Esophagus squamous epithelium (tissue), 5 donors: ENCODE results near the gene ITGB5. TPM values are rescaled to one million over a fixed set of nuclear protein-coding genes. Genes with fewer than 3 reads are reported as not detected.

Source experiments
- DNase-seq: peaks from one replicate; lab custom pipeline; 2025; lab: John Stamatoyannopoulos, UW
- H3K27ac ChIP-seq, 4 donors: fragments of 200-600 bp; sonication (generic); one replicate each; pipeline ENCODE4 v1.5.1; 2016 to 2019; ENCODE audit warnings: mild to moderate bottlenecking in 1 of 4
- H3K27me3 ChIP-seq, 4 donors: fragments of 200-600 bp; sonication (generic); 1 replicate in 3 of 4; 2 replicates in 1 of 4; pipeline versions ENCODE4 v1.5.1 to v1.6.0; 2017 to 2021; ENCODE audit warnings: antibody characterized with exemption in 1 of 4
- H3K36me3 ChIP-seq, 3 donors: fragments of 200-600 bp; sonication (generic); one replicate each; pipeline ENCODE4 v1.5.1; 2016 to 2019
- H3K4me1 ChIP-seq, 3 donors: fragments of 200-600 bp; sonication (generic); one replicate each; pipeline ENCODE4 v1.5.1; 2017 to 2019
- H3K4me3 ChIP-seq, 4 donors: fragments of 200-600 bp; sonication (generic); 1 replicate in 3 of 4; 2 replicates in 1 of 4; pipeline ENCODE4 v1.5.1; 2016 to 2019; ENCODE audit warnings: mild to moderate bottlenecking in 2 of 4, moderate library complexity in 1 of 4
- H3K9me3 ChIP-seq, 3 donors: fragments of 200-600 bp; sonication (generic); one replicate each; pipeline ENCODE4 v1.5.1; 2016 to 2019
- CTCF ChIP-seq, 6 experiments: fragments of 450-650 bp in 4 of 6; fragments of 200-600 bp in 2 of 6; sonication (generic) in 2 of 6; IDR thresholded peaks; one replicate each; pipeline ENCODE4 v1.5.1; 2016 to 2019; ENCODE audit warnings: antibody characterized with exemption in 6 of 6, mild to moderate bottlenecking in 4 of 6, moderate library complexity in 4 of 6
- POLR2A ChIP-seq, 4 donors: fragments of 450-650 bp; IDR thresholded peaks; one replicate each; pipeline ENCODE4 v1.6.1; 2017; ENCODE audit warnings: antibody characterized with exemption in 4 of 4, mild to moderate bottlenecking in 4 of 4, moderate library complexity in 3 of 4
- WGBS, 2 donors: methylation state at CpG; one replicate each; pipeline ENCODE4 v1.1.5; 2018; 5-methylcytosine and 5-hydroxymethylcytosine counted together
- intact Hi-C: fragments of 100-400 bp; cut with DNase I; formaldehyde crosslinking; loops from one replicate; pipeline ENCODE4 v1.15.0; 2022
- total RNA-seq, 4 donors: library from RNA; depleted of rRNA; stranded (reverse); fragments of >200 nt; gene quantifications; one replicate each; pipeline ENCODE4 v1.1.0, GENCODE V29; 2016
- donor health status: DM: yes; HTN: yes; CAD: no.

ITGB5 gene
- total RNA-seq, 4 donors from 2014 or later = 68.4 to 114 (median 79.7) TPM

GRCh38 chr3:124895756-124896155, 8.6 kb upstream of the ITGB5 start:
- intact Hi-C loops = no loop called here
- TF ChIP-seq CTCF (IDR thresholded peaks at IDR 0.05) = no peak
- no peak for TF ChIP-seq POLR2A (IDR thresholded peaks at IDR 0.05)
- DNase-seq = no peak
- no peaks in the 10 kb centered on the region for H3K9me3 ChIP-seq
- H3K36me3 ChIP-seq = no peaks in the 10 kb centered on the region
- H3K4me3 ChIP-seq = no peak overlapping the region
- H3K27me3 ChIP-seq = no peaks in the 10 kb centered on the region
- peaks cover 0 to 49% (median 11%) of the 10 kb centered on the region in 3 donors for H3K4me1 ChIP-seq
- H3K27ac ChIP-seq = peak overlapping the region in 3 of 4 donors; percentile 0 to 52 (median 28)
- WGBS, 2 donors = 40 to 70% methylated on average over 7 of the region's 7 CpGs

- no peaks in the 10 kb centered on the region for H3K27me3 ChIP-seq
- DNase-seq = no peak
- intact Hi-C loops = no loop called here
- TF ChIP-seq CTCF (IDR thresholded peaks at IDR 0.05) = no peak
- no peak for TF ChIP-seq POLR2A (IDR thresholded peaks at IDR 0.05)
- peaks cover 0 to 48% (median 11%) of the 10 kb centered on the region in 3 donors for H3K4me1 ChIP-seq
- WGBS, 2 donors = 25 to 53% methylated on average over 2 of the region's 2 CpGs
- H3K27ac ChIP-seq = peak overlapping the region in 2 of 4 donors; percentile 52 to 53
- H3K4me3 ChIP-seq = no peak overlapping the region
- H3K9me3 ChIP-seq = no peaks in the 10 kb centered on the region
- H3K36me3 ChIP-seq = no peaks in the 10 kb centered on the region
These were observed 6.4 kb upstream of the ITGB5 start for GRCh38 chr3:124893526-124893925.

DNA sequence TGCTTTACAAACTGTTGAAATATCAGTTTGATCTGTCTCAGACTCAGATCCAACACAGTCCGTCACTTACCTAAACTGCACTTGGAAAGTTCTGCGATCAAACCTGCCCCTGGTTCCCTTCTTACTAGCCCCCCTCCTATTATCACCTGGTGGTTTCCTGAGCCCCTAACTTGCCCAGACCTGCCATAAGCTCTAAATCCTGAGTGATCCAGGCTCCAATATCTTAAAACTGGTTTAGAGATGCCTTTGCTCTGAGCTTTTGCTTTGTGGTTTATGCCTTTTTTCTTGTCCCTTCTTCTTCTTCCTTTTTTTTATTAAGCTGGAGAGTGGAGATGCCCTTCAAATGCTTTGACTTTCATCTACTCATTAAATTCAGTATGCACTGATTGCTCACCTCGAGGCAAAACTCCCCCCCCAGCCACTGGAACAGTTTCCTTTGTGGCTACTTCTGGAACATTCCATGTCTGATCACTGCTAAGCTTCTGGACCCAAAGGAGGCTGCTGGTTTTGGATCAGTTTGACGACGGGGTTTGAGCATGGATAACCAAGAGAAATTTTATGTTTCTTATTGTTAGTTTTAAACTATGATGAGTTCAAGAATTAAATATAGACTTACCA, 3.5 kb upstream of the ITGB5 start:
- no peak for DNase-seq
- TF ChIP-seq CTCF (IDR thresholded peaks at IDR 0.05) (no peak), POLR2A (IDR thresholded peaks at IDR 0.05) (no peak)
- intact Hi-C loops = no loop called here
- 46 to 52% methylated on average over 5 of the region's 5 CpGs for WGBS, 2 donors
- Histone ChIP-seq H3K27me3 (peaks cover 0 to 11% (median 0%) of the 10 kb centered on the region in 4 donors), H3K4me3 (no peak overlapping the region), H3K36me3 (no peaks in the 10 kb centered on the region), H3K9me3 (no peaks in the 10 kb centered on the region), H3K4me1 (peaks cover 9 to 63% (median 11%) of the 10 kb centered on the region in 3 donors), H3K27ac (peak overlapping the region in 2 of 4 donors; percentile 0 to 43)

DNA sequence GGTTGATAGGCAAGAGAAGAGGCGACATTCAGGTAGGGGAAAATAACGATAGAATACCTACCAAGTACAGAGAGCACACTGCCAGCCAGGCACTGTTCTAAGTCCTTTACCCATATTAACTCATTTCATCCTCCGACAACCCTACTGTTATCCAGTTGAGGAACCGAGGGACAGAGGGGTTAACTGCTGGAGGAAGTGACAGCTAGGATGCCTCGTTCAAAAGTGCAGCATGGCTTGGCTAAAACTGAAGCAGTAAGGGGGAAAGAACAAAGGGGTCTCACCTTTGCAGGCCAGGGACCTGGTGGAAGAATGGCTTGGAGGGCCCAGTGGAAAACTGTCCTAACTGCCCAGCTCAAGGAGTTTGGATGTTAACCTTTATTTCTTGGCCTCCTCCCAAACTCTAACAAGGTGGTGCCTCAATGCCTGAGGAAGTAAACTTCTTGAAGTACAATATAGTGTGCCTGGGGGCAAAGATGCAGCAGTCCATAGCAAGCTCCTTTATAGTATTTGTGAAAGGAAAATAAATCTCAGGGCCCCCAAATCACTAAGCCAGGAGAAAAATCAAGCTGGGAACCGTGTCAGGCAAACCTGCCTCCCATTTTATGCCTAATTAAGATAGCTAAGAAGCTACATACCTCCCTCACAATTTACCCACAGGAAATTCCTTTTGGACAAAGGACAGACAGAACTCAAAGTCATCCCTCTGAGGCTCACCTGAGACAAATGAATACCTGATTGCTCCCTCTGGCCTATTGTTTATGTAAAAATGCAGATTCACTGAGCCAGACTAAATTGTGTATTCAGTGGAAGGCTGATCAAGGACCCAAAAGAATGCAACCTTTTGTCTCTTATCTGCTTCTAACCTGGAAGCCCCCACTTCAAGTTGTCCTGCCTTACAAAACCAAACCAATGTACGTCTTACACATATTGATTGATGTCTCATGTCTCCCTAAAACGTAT, 1.6 kb upstream of the ITGB5 start:
- peak overlapping the region in 1 of 4 donors; percentile 94 for H3K27ac ChIP-seq
- no peak overlapping the region for H3K4me3 ChIP-seq
- H3K36me3 ChIP-seq = no peaks in the 10 kb centered on the region
- peaks cover 13 to 69% (median 17%) of the 10 kb centered on the region in 3 donors for H3K4me1 ChIP-seq
- H3K9me3 ChIP-seq = no peaks in the 10 kb centered on the region
- no peak for DNase-seq
- H3K27me3 ChIP-seq = peaks cover 0 to 13% (median 0%) of the 10 kb centered on the region in 4 donors
- WGBS, 2 donors = 61 to 79% methylated on average over 8 of the region's 8 CpGs
- intact Hi-C loops = no loop called here
- TF ChIP-seq POLR2A (IDR thresholded peaks at IDR 0.05) (no peak), CTCF (IDR thresholded peaks at IDR 0.05) (no peak)

DNA sequence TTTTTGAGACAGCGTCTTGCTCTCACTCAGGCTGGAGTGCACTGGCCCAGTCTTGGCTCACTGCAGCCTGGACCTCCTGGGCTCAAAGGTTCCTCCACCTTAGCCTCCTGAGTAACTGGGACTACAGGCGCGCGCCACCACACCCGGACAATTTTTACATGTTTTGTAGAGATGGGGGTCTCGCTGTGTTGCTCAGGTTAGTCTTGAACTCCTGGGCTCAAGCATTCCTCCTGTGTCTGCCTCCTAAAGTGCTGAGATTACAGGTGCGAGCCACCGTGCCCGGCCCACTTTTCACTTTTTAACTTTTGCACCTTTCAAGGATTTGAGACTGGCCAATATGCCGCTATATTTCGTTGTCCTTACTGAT, 750 bp upstream of the ITGB5 start:
- Histone ChIP-seq H3K27ac (peak overlapping the region in 2 of 4 donors; percentile 94 to 95), H3K4me1 (peaks cover 17 to 69% (median 18%) of the 10 kb centered on the region in 3 donors), H3K27me3 (peaks cover 0 to 13% (median 0%) of the 10 kb centered on the region in 4 donors), H3K4me3 (peak overlapping the region; percentile 51 to 84 (median 72)), H3K9me3 (no peaks in the 10 kb centered on the region), H3K36me3 (no peaks in the 10 kb centered on the region)
- WGBS, 2 donors = 84 to 87% methylated on average over 11 of the region's 11 CpGs
- TF ChIP-seq POLR2A (IDR thresholded peaks at IDR 0.05) (no peak), CTCF (IDR thresholded peaks at IDR 0.05) (no peak)
- intact Hi-C loops = no loop called here
- no peak for DNase-seq
